Lung (tissue), 12 donors: ENCODE results near the gene GFM1. TPM values are rescaled to one million over a fixed set of nuclear protein-coding genes. Genes with fewer than 3 reads are reported as not detected.
A peak's percentile ranks its signal among the peaks of the same experiment; 100 is the strongest.

ENCODE experiments used
- ATAC-seq: fragments of 200-7000 bp; cut with Tn5 transposase; one replicate; pipeline ENCODE4 v1.9.1; 2020; ENCODE audit warnings: moderate number of reproducible peaks; ENCODE audit not compliant: insufficient read depth, low FRiP score
- DNase-seq, 3 donors: peaks; one replicate each; pipeline ENCODE4 v3.0.0-alpha.2; 2013 to 2017
- H3K27ac ChIP-seq, 2 donors: one replicate each; pipeline ENCODE4 v1.5.1; 2013; ENCODE audit warnings: mild to moderate bottlenecking in 2 of 2, moderate library complexity in 2 of 2, control low read depth in 1 of 2, inconsistent platforms in 1 of 2, low read depth in 1 of 2, low read length in 1 of 2
- H3K27me3 ChIP-seq, 3 donors: one replicate each; pipeline ENCODE4 v1.5.1; 2013; ENCODE audit warnings: low read length in 2 of 3; ENCODE audit not compliant: control insufficient read depth in 3 of 3, insufficient read depth in 3 of 3
- H3K36me3 ChIP-seq, 4 donors: one replicate each; pipeline ENCODE4 v1.5.1; 2013; ENCODE audit warnings: low read length in 4 of 4, mild to moderate bottlenecking in 1 of 4, moderate library complexity in 1 of 4; ENCODE audit not compliant: control insufficient read depth in 4 of 4, insufficient read depth in 4 of 4
- H3K4me1 ChIP-seq, 5 donors: one replicate each; pipeline ENCODE4 v1.5.1; 2013; ENCODE audit warnings: low read length in 5 of 5, mild to moderate bottlenecking in 2 of 5, moderate library complexity in 1 of 5; ENCODE audit not compliant: control insufficient read depth in 5 of 5, insufficient read depth in 5 of 5
- H3K4me3 ChIP-seq: one replicate; pipeline ENCODE4 v1.5.1; 2013; ENCODE audit warnings: mild to moderate bottlenecking, control low read depth, moderate library complexity
- H3K9ac ChIP-seq, 2 donors: one replicate each; pipeline ENCODE4 v1.5.1; 2013; ENCODE audit warnings: low read length in 2 of 2, control low read depth in 1 of 2; ENCODE audit not compliant: insufficient read depth in 1 of 2
- H3K9me3 ChIP-seq, 4 donors: one replicate each; pipeline ENCODE4 v1.5.1; 2013; ENCODE audit warnings: low read length in 3 of 4, mild to moderate bottlenecking in 1 of 4, moderate library complexity in 1 of 4; ENCODE audit not compliant: control insufficient read depth in 4 of 4, insufficient read depth in 3 of 4
- WGBS, 2 donors: extraction: QIAGEN DNeasy Blood & Tissue Kit; methylation state at CpG; one replicate each; pipeline ENCODE4 v1.1.7; 2013; 5-methylcytosine and 5-hydroxymethylcytosine counted together
- polyA plus RNA-seq, 2 donors: library from polyadenylated mRNA; stranded (reverse); fragments of 200-250 nt; gene quantifications; one replicate each; pipeline ENCODE4 v1.2.1, GENCODE V29; 2013
- total RNA-seq, 2 donors: library from RNA; depleted of rRNA in 1 of 2; stranded (reverse); fragments of >200 nt in 1 of 2; gene quantifications; one replicate each; pipeline ENCODE4 v1.2.1, GENCODE V29; 2014 to 2021
- TF ChIP-seq, protein P1 (sequence below): IDR thresholded peaks from 2 replicates; pipeline ENCODE4 v1.5.1; 2012; ENCODE audit warnings: mild to moderate bottlenecking; ENCODE audit errors: control extremely low read depth, extremely low read depth
- donor health status: control.
- donor health status: control.
- donor health status: Bipolar disorder and iron deficiency.
- donor health status: healthy.
- donor health status: DM: yes; HTN: yes; CAD: no.

GFM1 gene
- total and polyA plus RNA-seq, 4 donors = 16.2 to 66.1 (median 31.4) TPM

DNA sequence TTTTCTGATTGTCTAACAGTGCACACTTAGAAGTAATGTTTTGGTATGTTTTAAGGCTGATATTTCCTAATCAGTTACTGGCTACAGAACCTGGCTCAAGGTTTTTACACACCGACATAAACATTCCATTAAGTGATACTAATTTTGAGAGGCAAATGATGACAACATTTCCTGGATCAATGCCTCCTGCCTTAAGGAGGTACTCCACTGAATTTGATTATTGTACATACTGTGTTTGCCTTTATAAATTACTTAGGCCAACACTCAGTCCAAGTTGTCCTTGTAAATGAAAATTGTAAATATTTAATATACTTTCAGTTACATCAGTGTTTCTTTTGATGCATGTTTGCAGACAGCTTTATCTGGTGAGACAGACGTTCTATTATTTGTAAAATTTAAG lies 52.3 kb downstream of the GFM1 start:
- DNase-seq (peak in 1 of 3 donors; percentile 19), ATAC-seq (no peak)
- no peaks in the 10 kb centered on the region for H3K27me3 ChIP-seq
- TF ChIP-seq, protein P1, sequence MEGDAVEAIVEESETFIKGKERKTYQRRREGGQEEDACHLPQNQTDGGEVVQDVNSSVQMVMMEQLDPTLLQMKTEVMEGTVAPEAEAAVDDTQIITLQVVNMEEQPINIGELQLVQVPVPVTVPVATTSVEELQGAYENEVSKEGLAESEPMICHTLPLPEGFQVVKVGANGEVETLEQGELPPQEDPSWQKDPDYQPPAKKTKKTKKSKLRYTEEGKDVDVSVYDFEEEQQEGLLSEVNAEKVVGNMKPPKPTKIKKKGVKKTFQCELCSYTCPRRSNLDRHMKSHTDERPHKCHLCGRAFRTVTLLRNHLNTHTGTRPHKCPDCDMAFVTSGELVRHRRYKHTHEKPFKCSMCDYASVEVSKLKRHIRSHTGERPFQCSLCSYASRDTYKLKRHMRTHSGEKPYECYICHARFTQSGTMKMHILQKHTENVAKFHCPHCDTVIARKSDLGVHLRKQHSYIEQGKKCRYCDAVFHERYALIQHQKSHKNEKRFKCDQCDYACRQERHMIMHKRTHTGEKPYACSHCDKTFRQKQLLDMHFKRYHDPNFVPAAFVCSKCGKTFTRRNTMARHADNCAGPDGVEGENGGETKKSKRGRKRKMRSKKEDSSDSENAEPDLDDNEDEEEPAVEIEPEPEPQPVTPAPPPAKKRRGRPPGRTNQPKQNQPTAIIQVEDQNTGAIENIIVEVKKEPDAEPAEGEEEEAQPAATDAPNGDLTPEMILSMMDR = no peak
- WGBS, 2 donors = 37 to 71% methylated on average over 2 of the region's 2 CpGs
- no peak overlapping the region for H3K9ac ChIP-seq
- H3K4me1 ChIP-seq = peaks cover 0 to 13% (median 7%) of the 10 kb centered on the region in 5 donors
- H3K27ac ChIP-seq = no peak overlapping the region
- H3K36me3 ChIP-seq = peaks cover 6 to 21% (median 13%) of the 10 kb centered on the region in 4 donors
- no peaks in the 10 kb centered on the region for H3K9me3 ChIP-seq
- no peak overlapping the region for H3K4me3 ChIP-seq

DNA sequence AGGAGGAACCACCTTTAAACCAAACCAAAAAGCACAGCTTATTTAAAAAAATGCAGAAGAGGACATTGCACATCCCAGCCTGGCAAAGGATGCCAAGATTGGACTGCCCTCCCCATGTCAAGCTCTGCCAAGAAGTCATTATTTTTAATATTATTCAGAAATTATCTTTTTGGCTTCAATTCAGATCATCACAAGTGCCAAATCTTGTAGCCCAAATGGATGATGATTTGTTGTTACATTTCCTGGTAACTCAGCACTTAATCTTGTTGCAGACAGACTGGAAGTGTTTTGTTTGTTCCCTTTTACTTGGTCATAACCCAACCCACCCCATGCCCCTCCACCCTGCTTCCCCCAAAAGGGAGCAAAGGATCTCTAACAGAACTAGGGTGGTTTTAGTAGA lies 56.2 kb downstream of the GFM1 start:
- peak in 2 of 3 donors; percentile 44 to 59 for DNase-seq
- Histone ChIP-seq H3K27ac (no peak overlapping the region), H3K4me3 (no peak overlapping the region), H3K36me3 (peaks cover 5 to 36% (median 16%) of the 10 kb centered on the region in 4 donors), H3K4me1 (peaks cover 0 to 14% (median 7%) of the 10 kb centered on the region in 5 donors), H3K27me3 (no peaks in the 10 kb centered on the region), H3K9me3 (no peaks in the 10 kb centered on the region), H3K9ac (no peak overlapping the region)
- ATAC-seq = peak; percentile 40
- TF ChIP-seq, protein P1 = no peak

DNA sequence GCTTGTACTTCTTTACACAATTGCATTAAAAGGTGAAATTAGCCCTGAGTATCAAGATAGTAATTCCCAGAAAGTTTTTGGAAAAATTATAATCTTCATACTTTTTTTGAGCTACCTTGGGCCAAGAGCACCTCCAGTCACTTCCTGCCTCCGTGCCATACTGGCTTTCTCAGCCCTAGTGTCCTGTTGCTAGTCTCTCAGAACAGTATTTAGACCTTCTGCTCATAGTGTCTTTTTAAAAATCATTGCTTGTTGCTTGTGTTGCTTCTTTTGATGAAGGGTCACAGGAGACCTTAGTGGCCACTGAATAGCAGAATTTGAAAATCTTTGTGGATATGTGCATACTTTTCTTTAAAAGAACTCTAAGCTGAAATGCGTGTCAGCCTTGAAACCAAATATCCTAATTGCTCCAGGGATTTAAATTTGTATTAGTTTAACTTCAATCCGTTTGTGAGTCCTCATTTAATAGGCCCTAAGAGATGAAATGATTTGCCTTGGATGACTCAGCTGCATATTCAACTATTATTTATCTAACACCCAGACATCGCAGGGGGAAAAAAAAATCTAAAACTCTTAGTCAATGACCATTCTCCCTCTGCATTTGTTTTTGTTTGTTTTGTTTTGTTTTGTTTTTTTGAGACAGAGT lies 57.2 kb downstream of the GFM1 start:
- H3K4me3 ChIP-seq = no peak overlapping the region

More for the DNA sequence above, 57.2 kb downstream of the GFM1 start:
- TF ChIP-seq, protein P1 = no peak
- H3K27me3 ChIP-seq = no peaks in the 10 kb centered on the region
- DNase-seq (no peak), ATAC-seq (no peak)
- H3K4me1 ChIP-seq = peaks cover 0 to 14% (median 7%) of the 10 kb centered on the region in 5 donors
- H3K9me3 ChIP-seq = no peaks in the 10 kb centered on the region
- H3K9ac ChIP-seq = no peak overlapping the region
- WGBS, 2 donors = 86 to 89% methylated on average over 4 of the region's 4 CpGs
- H3K27ac ChIP-seq = no peak overlapping the region
- H3K36me3 ChIP-seq = peaks cover 4 to 43% (median 20%) of the 10 kb centered on the region in 4 donors
